HG03064 (cell line): ENCODE measurements around the gene RYR3.

Source experiments
- ATAC-seq: cut with Tn5 transposase; IDR thresholded peaks from one replicate; pipeline ENCODE4 v1.9.1; 2021; ENCODE audit warnings: low read depth; ENCODE audit not compliant: unreplicated experiment

RYR3 gene

GRCh38 chr15:33913459-33913858 is 602.7 kb downstream of the RYR3 start:
- ATAC-seq = no peak
